Fibroblast of lung (primary cell): ENCODE measurements around the gene INS. TPM values are rescaled to one million over a fixed set of nuclear protein-coding genes. Genes with fewer than 3 reads are reported as not detected.

Experiments
- DNase-seq, 2 donors: peaks; one replicate each; pipeline versions ENCODE4 v3.0.0 to v3.0.0-alpha.2; 2010; ENCODE audit warnings: low read depth in 2 of 2
- H2AFZ ChIP-seq: 2 replicates; pipeline ENCODE4 v1.5.1; 2012; ENCODE audit warnings: low read length, control low read depth, inconsistent platforms
- H3K27ac ChIP-seq: 2 replicates; pipeline ENCODE4 v1.5.1; 2011; ENCODE audit warnings: low read length, control low read depth; ENCODE audit not compliant: insufficient read depth
- H3K27me3 ChIP-seq: 2 replicates; pipeline ENCODE4 v1.5.1; 2011; ENCODE audit warnings: mild to moderate bottlenecking, low read length; ENCODE audit not compliant: control insufficient read depth, insufficient read depth
- H3K36me3 ChIP-seq: 2 replicates; pipeline ENCODE4 v1.5.1; 2011; ENCODE audit warnings: low read length; ENCODE audit not compliant: control insufficient read depth, insufficient read depth
- H3K4me1 ChIP-seq: 2 replicates; pipeline ENCODE4 v1.5.1; 2011; ENCODE audit warnings: low read length; ENCODE audit not compliant: control insufficient read depth, insufficient read depth; ENCODE audit errors: extremely low read depth
- H3K4me2 ChIP-seq: 2 replicates; pipeline ENCODE4 v1.5.1; 2011; ENCODE audit warnings: low read length, control low read depth; ENCODE audit not compliant: insufficient read depth; ENCODE audit errors: extremely low read depth
- H3K4me3 ChIP-seq, 4 experiments: fragments of 200-600 bp in 1 of 4; sonication (generic) in 1 of 4; replicated peaks in 1 of 4; 2 replicates each; pipeline ENCODE4 v1.5.1; 2011 to 2016; ENCODE audit warnings: low read length in 4 of 4, low read depth in 3 of 4, mild to moderate bottlenecking in 3 of 4, control low read depth in 2 of 4, inconsistent platforms in 1 of 4, mixed read lengths in 1 of 4; ENCODE audit not compliant: insufficient read depth in 1 of 4; ENCODE audit errors: control extremely low read depth in 1 of 4
- H3K79me2 ChIP-seq: 2 replicates; pipeline ENCODE4 v1.5.1; 2012; ENCODE audit warnings: mild to moderate bottlenecking, low read length, inconsistent platforms; ENCODE audit not compliant: control insufficient read depth, insufficient read depth
- H3K9ac ChIP-seq: 2 replicates; pipeline ENCODE4 v1.5.1; 2011; ENCODE audit warnings: mild to moderate bottlenecking, low read length, control low read depth; ENCODE audit not compliant: insufficient read depth
- H3K9me3 ChIP-seq: 2 replicates; pipeline ENCODE4 v1.5.1; 2012; ENCODE audit warnings: low read depth, low read length; ENCODE audit not compliant: control insufficient read depth, insufficient read depth
- H4K20me1 ChIP-seq: 2 replicates; pipeline ENCODE4 v1.5.1; 2011; ENCODE audit warnings: low read length; ENCODE audit not compliant: control insufficient read depth, insufficient read depth; ENCODE audit errors: extremely low read depth
- CTCF ChIP-seq, 2 donors: IDR thresholded peaks in 1 of 2; conservative IDR thresholded peaks in 1 of 2; 1 replicate in 1 of 2; 2 replicates in 1 of 2; pipeline ENCODE4 v1.5.1; 2011 to 2012; ENCODE audit warnings: low read length in 2 of 2, control low read depth in 1 of 2, inconsistent platforms in 1 of 2, low read depth in 1 of 2, mild to moderate bottlenecking in 1 of 2
- polyA plus RNA-seq, 2 donors: library from polyadenylated mRNA; depleted of rRNA in 1 of 2; stranded (reverse) in 1 of 2; unstranded in 1 of 2; fragments of >200 nt; gene quantifications; 2 replicates each; pipeline ENCODE4 v1.2.1, GENCODE V29; 2011 to 2012; ENCODE audit warnings: missing spikeins in 1 of 2
- total RNA-seq: library from RNA; depleted of rRNA; stranded (reverse); fragments of >200 nt; gene quantifications from 2 replicates; pipeline ENCODE4 v1.2.1, GENCODE V29; 2014

INS gene
- total and polyA plus RNA-seq, 2 donors (not counting 1 experiment from before 2014, with no cell fraction given) = not detected

- Histone ChIP-seq H3K9ac (no peak overlapping the region), H3K4me3 (no peak overlapping the region), H3K4me1 (no peaks in the 10 kb centered on the region), H3K27ac (no peak overlapping the region), H3K27me3 (no peaks in the 10 kb centered on the region), H3K9me3 (no peaks in the 10 kb centered on the region), H2AFZ (no peak overlapping the region), H3K4me2 (no peak overlapping the region), H4K20me1 (no peaks in the 10 kb centered on the region), H3K36me3 (no peaks in the 10 kb centered on the region), H3K79me2 (no peaks in the 10 kb centered on the region)
- no peak for DNase-seq
- no peak for TF ChIP-seq CTCF (conservative IDR thresholded peaks at IDR 0.05 in 1 of 2, IDR thresholded peaks at IDR 0.05 in 1 of 2; ENCODE audit: low read depth in 1 of 2, low read length in 2 of 2)
These were observed 50.5 kb downstream of the INS start for GRCh38 chr11:2110521-2110920.

Other genes starting within 250 kb of the INS start
- 0.26 TPM in 1 of 2 replicates, not detected in the other for gene TNNT3, start 241.5 kb downstream of the INS start, total RNA-seq
- not detected in 2 replicates for gene TNNT3, start 241.5 kb downstream of the INS start, polyA plus RNA-seq
- 49.8 and 95.3 TPM in 2 replicates for gene MRPL23, start 213.9 kb downstream of the INS start, total RNA-seq
- gene MRPL23, start 213.9 kb downstream of the INS start, polyA plus RNA-seq = 68.2 and 94.2 TPM in 2 replicates
- 1.8 and 55.0 TPM in 2 replicates for gene H19, start 163.4 kb downstream of the INS start, total RNA-seq
- gene H19, start 163.4 kb downstream of the INS start, polyA plus RNA-seq = 2.3 and 8.9 TPM in 2 replicates
- under 0.01 and 0.17 TPM in 2 replicates for gene IGF2, start 21.8 kb downstream of the INS start, total RNA-seq
- 0.03 and 0.08 TPM in 2 replicates for gene IGF2, start 21.8 kb downstream of the INS start, polyA plus RNA-seq
- gene TH, start 10.6 kb upstream of the INS start, total RNA-seq = 0.17 TPM in 1 of 2 replicates, not detected in the other
- not detected in 2 replicates for gene TH, start 10.6 kb upstream of the INS start, polyA plus RNA-seq
- not detected in 2 replicates for gene ASCL2, start 109.4 kb upstream of the INS start, total RNA-seq
- gene ASCL2, start 109.4 kb upstream of the INS start, polyA plus RNA-seq = not detected in 2 replicates
- under 0.01 TPM in 1 of 2 replicates, not detected in the other for gene C11orf21, start 140.7 kb upstream of the INS start, total RNA-seq
- not detected in 2 replicates for gene C11orf21, start 140.7 kb upstream of the INS start, polyA plus RNA-seq
- 0.17 and 0.26 TPM in 2 replicates for gene TSPAN32, start 140.8 kb upstream of the INS start, total RNA-seq
- 0.05 TPM in 1 of 2 replicates, not detected in the other for gene TSPAN32, start 140.8 kb upstream of the INS start, polyA plus RNA-seq
- gene CD81, start 216.1 kb upstream of the INS start, total RNA-seq = 289 and 438 TPM in 2 replicates
- gene CD81, start 216.1 kb upstream of the INS start, polyA plus RNA-seq = 572 and 611 TPM in 2 replicates
- gene TSSC4, start 239.5 kb upstream of the INS start, total RNA-seq = 48.7 and 51.1 TPM in 2 replicates
- gene TSSC4, start 239.5 kb upstream of the INS start, polyA plus RNA-seq = 8.8 and 10.9 TPM in 2 replicates